Skeletal muscle satellite cell (primary cell): ENCODE measurements around the gene HTR2B.
"Not testable (repeated sequence)": the region's sequence is repeated elsewhere in the genome, so short reads cannot be mapped to it uniquely, and the experiment has no call there.

Experiments
- H3K27me3 ChIP-seq: 2 replicates; pipeline ENCODE4 v1.7.0; 2013; ENCODE audit warnings: low read length; ENCODE audit not compliant: control insufficient read depth, insufficient read depth
- H3K36me3 ChIP-seq: 2 replicates; pipeline ENCODE4 v1.7.0; 2013; ENCODE audit warnings: mild to moderate bottlenecking, control low read depth, low read length; ENCODE audit not compliant: insufficient read depth
- H3K4me1 ChIP-seq: 2 replicates; pipeline ENCODE4 v1.7.0; 2013; ENCODE audit warnings: low read length; ENCODE audit not compliant: control insufficient read depth, insufficient read depth
- H3K4me2 ChIP-seq: 2 replicates; pipeline ENCODE4 v1.7.0; 2013; ENCODE audit warnings: mild to moderate bottlenecking, low read length
- H3K4me3 ChIP-seq: 2 replicates; pipeline ENCODE4 v1.7.0; 2013; ENCODE audit warnings: low read length
- H3K9ac ChIP-seq: 2 replicates; pipeline ENCODE4 v1.7.0; 2013; ENCODE audit warnings: mild to moderate bottlenecking, low read depth, low read length, moderate library complexity
- H3K9me3 ChIP-seq: replicated peaks from 2 replicates; pipeline ENCODE4 v1.7.0; 2013; ENCODE audit warnings: mild to moderate bottlenecking, control low read depth, low read length

The HTR2B gene

GRCh38 chr2:231111987-231112386 lies 12.9 kb downstream of the HTR2B start:
- Histone ChIP-seq H3K36me3 (peaks cover 24% of the 10 kb centered on the region), H3K9me3 (no peaks in the 10 kb centered on the region), H3K9ac (peak overlapping the region; percentile 17), H3K4me3 (no peak overlapping the region), H3K4me2 (peak overlapping the region; percentile 47), H3K4me1 (peaks cover 32% of the 10 kb centered on the region), H3K27me3 (no peaks in the 10 kb centered on the region)

GRCh38 chr2:231110551-231110950 lies 14.3 kb downstream of the HTR2B start:
- H3K36me3 ChIP-seq: peaks cover 24% of the 10 kb centered on the region
- H3K4me3 ChIP-seq: no peak overlapping the region
- H3K4me2 ChIP-seq: no peak overlapping the region
- no peaks in the 10 kb centered on the region for H3K27me3 ChIP-seq
- no peak overlapping the region for H3K9ac ChIP-seq
- H3K9me3 ChIP-seq: no peaks in the 10 kb centered on the region
- peaks cover 32% of the 10 kb centered on the region for H3K4me1 ChIP-seq

- no peaks in the 10 kb centered on the region for H3K27me3 ChIP-seq
- peaks cover 30% of the 10 kb centered on the region for H3K36me3 ChIP-seq
Observed at GRCh38 chr2:231104115-231104713, 20.6 kb downstream of the HTR2B start.

GRCh38 chr2:231102772-231103171 lies 22.1 kb downstream of the HTR2B start:
- Histone ChIP-seq H3K4me2 (no peak overlapping the region), H3K27me3 (no peaks in the 10 kb centered on the region), H3K36me3 (peaks cover 26% of the 10 kb centered on the region), H3K4me3 (no peak overlapping the region), H3K4me1 (peaks cover 28% of the 10 kb centered on the region), H3K9me3 (no peaks in the 10 kb centered on the region), H3K9ac (peak overlapping the region; percentile 25)

More at GRCh38 chr2:231104115-231104713, 20.6 kb downstream of the HTR2B start:
- peaks cover 28% of the 10 kb centered on the region for H3K4me1 ChIP-seq
- H3K4me3 ChIP-seq: no peak overlapping the region
- H3K9ac ChIP-seq: no peak overlapping the region
- H3K4me2 ChIP-seq: no peak overlapping the region
- H3K9me3 ChIP-seq: no peaks in the 10 kb centered on the region

GRCh38 chr2:231100990-231101389 lies 23.9 kb downstream of the HTR2B start:
- Histone ChIP-seq H3K27me3 (no peaks in the 10 kb centered on the region), H3K36me3 (peaks cover 39% of the 10 kb centered on the region), H3K4me3 (no peak overlapping the region), H3K4me2 (no peak overlapping the region), H3K4me1 (peaks cover 28% of the 10 kb centered on the region), H3K9ac (no peak overlapping the region), H3K9me3 (no peaks in the 10 kb centered on the region)

- not testable (repeated sequence) for H3K9me3 ChIP-seq, H3K4me2 ChIP-seq, H3K9ac ChIP-seq, H3K4me3 ChIP-seq, H3K27me3 ChIP-seq
- Histone ChIP-seq H3K36me3 (peaks cover 41% of the 10 kb centered on the region), H3K4me1 (peaks cover 28% of the 10 kb centered on the region)
Observed at GRCh38 chr2:231100321-231100720, 24.5 kb downstream of the HTR2B start.

- no peak overlapping the region for H3K4me2 ChIP-seq
- H3K36me3 ChIP-seq: peaks cover 43% of the 10 kb centered on the region
- H3K4me3 ChIP-seq: no peak overlapping the region
- H3K27me3 ChIP-seq: no peaks in the 10 kb centered on the region
- no peak overlapping the region for H3K9ac ChIP-seq
- H3K9me3 ChIP-seq: no peaks in the 10 kb centered on the region
- H3K4me1 ChIP-seq: peaks cover 28% of the 10 kb centered on the region
Observed at GRCh38 chr2:231099918-231100317, 24.9 kb downstream of the HTR2B start.

GRCh38 chr2:231094736-231095346 lies 30.0 kb downstream of the HTR2B start:
- H3K27me3 ChIP-seq: no peaks in the 10 kb centered on the region

GRCh38 chr2:231093933-231094332 lies 30.9 kb downstream of the HTR2B start:
- Histone ChIP-seq H3K4me1 (no peaks in the 10 kb centered on the region), H3K27me3 (no peaks in the 10 kb centered on the region), H3K36me3 (peaks cover 57% of the 10 kb centered on the region), H3K4me2 (no peak overlapping the region), H3K9ac (no peak overlapping the region), H3K4me3 (no peak overlapping the region), H3K9me3 (no peaks in the 10 kb centered on the region)

More at GRCh38 chr2:231094736-231095346, 30.0 kb downstream of the HTR2B start:
- Histone ChIP-seq H3K9me3 (no peaks in the 10 kb centered on the region), H3K4me1 (no peaks in the 10 kb centered on the region), H3K4me3 (no peak overlapping the region), H3K9ac (no peak overlapping the region), H3K4me2 (no peak overlapping the region), H3K36me3 (peaks cover 59% of the 10 kb centered on the region)

GRCh38 chr2:231088754-231089153 lies 36.1 kb downstream of the HTR2B start:
- H3K27me3 ChIP-seq: no peaks in the 10 kb centered on the region
- no peaks in the 10 kb centered on the region for H3K9me3 ChIP-seq
- no peak overlapping the region for H3K4me2 ChIP-seq
- no peak overlapping the region for H3K4me3 ChIP-seq
- H3K4me1 ChIP-seq: no peaks in the 10 kb centered on the region
- H3K36me3 ChIP-seq: peaks cover 75% of the 10 kb centered on the region
- no peak overlapping the region for H3K9ac ChIP-seq

- Histone ChIP-seq H3K27me3 (no peaks in the 10 kb centered on the region), H3K4me2 (no peak overlapping the region), H3K9ac (no peak overlapping the region), H3K4me1 (no peaks in the 10 kb centered on the region), H3K9me3 (no peaks in the 10 kb centered on the region), H3K36me3 (peaks cover 80% of the 10 kb centered on the region), H3K4me3 (no peak overlapping the region)
Observed at GRCh38 chr2:231084565-231084964, 40.3 kb downstream of the HTR2B start.
